ENCODE data around the gene PRMT2.
A peak's percentile ranks its signal among the peaks of the same experiment; 100 is the strongest.
"Not testable (repeated sequence)": the region's sequence is repeated elsewhere in the genome, so short reads cannot be mapped to it uniquely, and the experiment has no call there.

Gene PRMT2

DNA sequence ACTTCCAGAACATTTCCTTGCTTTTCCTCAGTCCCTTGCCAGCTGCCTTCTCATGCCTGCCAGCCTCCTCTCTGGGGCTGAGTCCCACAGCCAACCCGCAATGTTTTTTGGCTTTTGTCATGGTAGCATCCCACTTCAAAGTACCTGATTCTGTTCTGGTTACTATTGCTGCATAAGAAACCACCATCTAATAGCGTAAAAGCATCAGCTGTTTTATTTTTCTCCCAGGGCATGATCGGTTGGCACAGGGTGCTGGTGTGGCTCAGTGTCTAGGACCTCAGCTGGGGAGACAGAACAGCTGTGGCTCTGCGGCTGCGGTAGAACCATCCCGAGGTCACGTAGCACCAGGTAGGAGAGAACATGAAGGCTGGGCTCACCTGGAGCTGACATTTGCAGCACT, 8.9 kb upstream of the PRMT2 start:
- no peak for DNase-seq (ENCODE audit: extremely low read depth, low read depth)
- TF ChIP-seq, protein P1, sequence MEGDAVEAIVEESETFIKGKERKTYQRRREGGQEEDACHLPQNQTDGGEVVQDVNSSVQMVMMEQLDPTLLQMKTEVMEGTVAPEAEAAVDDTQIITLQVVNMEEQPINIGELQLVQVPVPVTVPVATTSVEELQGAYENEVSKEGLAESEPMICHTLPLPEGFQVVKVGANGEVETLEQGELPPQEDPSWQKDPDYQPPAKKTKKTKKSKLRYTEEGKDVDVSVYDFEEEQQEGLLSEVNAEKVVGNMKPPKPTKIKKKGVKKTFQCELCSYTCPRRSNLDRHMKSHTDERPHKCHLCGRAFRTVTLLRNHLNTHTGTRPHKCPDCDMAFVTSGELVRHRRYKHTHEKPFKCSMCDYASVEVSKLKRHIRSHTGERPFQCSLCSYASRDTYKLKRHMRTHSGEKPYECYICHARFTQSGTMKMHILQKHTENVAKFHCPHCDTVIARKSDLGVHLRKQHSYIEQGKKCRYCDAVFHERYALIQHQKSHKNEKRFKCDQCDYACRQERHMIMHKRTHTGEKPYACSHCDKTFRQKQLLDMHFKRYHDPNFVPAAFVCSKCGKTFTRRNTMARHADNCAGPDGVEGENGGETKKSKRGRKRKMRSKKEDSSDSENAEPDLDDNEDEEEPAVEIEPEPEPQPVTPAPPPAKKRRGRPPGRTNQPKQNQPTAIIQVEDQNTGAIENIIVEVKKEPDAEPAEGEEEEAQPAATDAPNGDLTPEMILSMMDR (IDR thresholded peaks at IDR 0.05; ENCODE audit: low read depth, low read length) = no peak

DNA sequence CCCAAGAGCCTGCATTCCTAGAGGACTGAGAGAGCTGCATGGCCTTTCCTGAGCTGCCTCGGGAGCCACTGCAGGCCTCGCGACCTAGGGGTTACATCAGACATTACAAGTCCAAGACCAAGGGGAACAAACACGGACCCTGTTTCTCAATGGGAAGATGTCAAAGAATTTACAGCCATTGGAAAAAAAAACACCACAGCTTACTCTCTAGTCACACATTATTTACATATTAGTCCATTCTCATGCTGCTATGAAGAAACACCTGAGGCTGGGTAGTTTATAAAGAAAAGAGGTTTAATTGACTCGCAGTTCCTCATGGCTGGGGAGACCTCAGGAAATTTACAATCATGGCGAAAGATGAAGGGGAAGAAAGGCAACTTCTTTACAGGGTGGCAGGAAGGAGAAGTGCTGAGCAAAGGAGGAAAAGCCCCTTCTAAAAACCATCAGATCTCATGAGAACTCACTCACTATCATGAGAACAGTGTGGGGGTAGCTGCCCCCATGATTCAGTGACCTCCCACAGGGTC, 8.4 kb upstream of the PRMT2 start:
- DNase-seq (ENCODE audit: extremely low read depth, low read depth) = no peak

DNA sequence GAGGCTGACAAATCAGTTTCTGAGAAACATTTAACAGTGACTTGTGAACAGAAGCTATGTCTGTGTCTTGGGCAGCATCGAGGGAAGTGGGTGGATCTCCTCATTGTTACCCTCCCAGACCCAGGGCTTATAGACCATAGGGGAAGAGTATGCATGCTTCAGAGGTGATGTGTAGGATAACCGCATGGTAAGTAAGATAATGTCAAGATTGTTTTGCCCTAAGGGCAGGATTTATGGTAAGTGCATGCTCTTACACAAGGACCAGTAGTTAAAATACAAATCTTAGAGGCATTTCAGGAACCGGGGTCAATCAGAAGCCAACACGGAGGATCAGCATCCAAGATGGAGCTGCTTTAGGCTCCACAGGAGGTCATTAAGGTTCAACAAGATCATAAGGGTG, 7.7 kb upstream of the PRMT2 start:
- DNase-seq (ENCODE audit: extremely low read depth, low read depth) = no peak

More for the DNA sequence above, 8.4 kb upstream of the PRMT2 start:
- TF ChIP-seq, protein P1 (IDR thresholded peaks at IDR 0.05; ENCODE audit: low read depth, low read length) = no peak

DNA sequence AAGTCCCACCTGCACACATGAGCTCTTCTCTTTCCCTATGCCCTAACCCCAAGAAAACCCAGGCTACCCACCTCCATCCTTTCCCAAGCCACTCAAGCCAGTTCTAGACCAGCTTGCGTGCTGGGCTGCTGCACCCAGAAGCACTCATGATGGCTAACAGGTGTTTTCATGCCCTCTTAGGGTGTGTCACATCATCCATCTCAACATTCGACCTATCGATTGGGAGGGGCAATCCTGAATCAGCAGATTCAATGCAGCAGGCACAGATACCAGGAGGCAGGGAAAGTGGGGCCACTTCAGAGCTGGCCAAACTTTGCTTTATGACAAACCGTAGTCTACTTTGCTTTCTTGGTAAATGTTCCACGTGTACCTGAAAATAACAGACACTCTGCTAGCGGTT, 6.6 kb upstream of the PRMT2 start:
- TF ChIP-seq, protein P1 (IDR thresholded peaks at IDR 0.05; ENCODE audit: low read depth, low read length) = no peak
- no peak for DNase-seq (ENCODE audit: extremely low read depth, low read depth)

More for the DNA sequence above, 7.7 kb upstream of the PRMT2 start:
- TF ChIP-seq, protein P1 (IDR thresholded peaks at IDR 0.05; ENCODE audit: low read depth, low read length) = no peak

DNA sequence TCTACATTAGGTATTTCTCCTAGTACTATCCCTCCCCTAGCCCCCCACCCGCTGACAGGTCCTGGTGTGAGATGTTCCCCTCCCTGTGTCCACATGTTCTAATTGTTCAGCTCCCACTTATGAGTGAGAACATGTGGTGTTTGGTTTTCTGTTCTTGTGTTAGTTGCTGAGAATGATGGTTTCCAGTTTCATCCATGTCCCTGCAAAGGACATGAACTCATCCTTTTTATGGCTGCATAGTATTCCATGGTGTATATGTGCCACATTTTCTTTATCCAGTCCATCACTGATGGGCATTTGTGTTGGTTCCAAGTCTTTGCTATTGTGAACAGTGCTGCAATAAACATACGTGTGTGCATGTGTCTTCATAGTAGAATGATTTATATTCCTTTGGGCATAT, 4.6 kb upstream of the PRMT2 start:
- not testable (repeated sequence) for DNase-seq (ENCODE audit: extremely low read depth, low read depth)

DNA sequence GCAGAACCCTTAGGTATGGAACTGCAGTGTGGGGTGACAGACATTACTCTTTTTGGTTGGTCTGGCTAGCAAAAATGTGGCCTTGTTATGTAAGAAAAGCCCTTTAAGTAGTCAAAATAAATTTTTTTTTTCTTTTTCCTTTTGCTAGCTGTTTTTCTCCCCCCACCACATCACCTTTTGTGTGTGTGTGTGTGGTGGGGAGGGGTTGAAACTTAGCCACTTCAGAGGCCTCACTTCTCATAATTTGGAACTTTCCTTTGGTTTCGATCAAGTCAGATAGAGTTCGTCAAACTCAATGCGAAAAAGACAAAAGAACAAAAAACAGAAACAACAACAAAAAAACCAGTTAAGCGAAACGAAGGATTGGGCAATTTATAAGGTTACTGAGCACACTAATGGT, 1.9 kb upstream of the PRMT2 start:
- DNase-seq (ENCODE audit: extremely low read depth, low read depth) = peak; percentile 5
- TF ChIP-seq, protein P1 (IDR thresholded peaks at IDR 0.05; ENCODE audit: low read depth, low read length) = no peak

DNA sequence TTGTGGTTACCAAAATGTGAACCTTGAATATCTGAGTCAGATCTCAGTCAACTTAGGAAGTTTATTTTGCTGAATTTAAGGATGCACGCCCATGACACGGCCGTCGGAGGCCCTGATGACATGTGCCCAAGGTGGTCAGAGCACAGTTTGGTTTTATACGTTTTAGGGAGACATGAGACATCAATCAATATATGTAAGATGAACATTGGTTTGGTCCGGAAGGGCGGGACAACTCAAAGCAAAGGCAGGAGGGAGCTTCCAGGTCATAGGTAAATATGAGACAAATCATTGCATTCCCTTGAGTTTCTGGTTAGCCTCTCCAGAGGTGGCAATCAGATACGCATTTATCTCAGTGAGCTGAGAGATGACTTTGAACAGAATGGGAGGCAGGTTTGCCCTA, 1.0 kb upstream of the PRMT2 start:
- TF ChIP-seq, protein P1 (IDR thresholded peaks at IDR 0.05; ENCODE audit: low read depth, low read length) = no peak
- DNase-seq (ENCODE audit: extremely low read depth, low read depth) = no peak

DNA sequence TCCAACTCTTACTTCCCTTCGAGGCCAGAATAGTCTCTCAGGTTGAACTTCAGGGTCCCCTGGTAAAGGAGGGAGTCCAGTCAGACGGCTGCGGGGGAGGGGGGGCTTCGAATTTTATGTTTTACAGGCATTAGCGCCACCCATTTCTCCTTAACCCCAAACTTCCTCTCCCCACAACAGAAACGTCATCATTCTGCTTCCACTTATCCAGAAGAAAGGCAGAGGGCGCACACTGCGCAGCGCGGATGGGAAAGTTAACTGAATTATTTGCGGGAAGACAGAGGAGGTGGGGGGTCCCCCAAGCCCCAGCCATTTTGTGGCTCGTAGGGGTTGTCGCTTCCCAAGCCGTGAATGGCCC, 529 bp upstream of the PRMT2 start:
- TF ChIP-seq, protein P1 (IDR thresholded peaks at IDR 0.05; ENCODE audit: low read depth, low read length) = peak; percentile 14

More for the DNA sequence above, 529 bp upstream of the PRMT2 start:
- DNase-seq (ENCODE audit: extremely low read depth, low read depth) = peak; percentile 52

All from AG09319 (cell line).